Esophagus muscularis mucosa (tissue), 3 donors: Measurements from ENCODE around the gene C16orf74.

ENCODE experiments used
- POLR2AphosphoS5 ChIP-seq, 2 donors: sonication (generic); formaldehyde crosslinking; IDR thresholded peaks; one replicate each; pipeline ENCODE4 v1.6.1; 2017; ENCODE audit warnings: antibody characterized with exemption in 2 of 2
- TF ChIP-seq, protein P1 (sequence below), 3 experiments: fragments of 200-600 bp in 2 of 3; fragments of 450-650 bp in 1 of 3; sonication (generic) in 2 of 3; IDR thresholded peaks; one replicate each; pipeline ENCODE4 v1.5.1; 2017 to 2019; ENCODE audit warnings: antibody characterized with exemption in 3 of 3, mild to moderate bottlenecking in 2 of 3, moderate library complexity in 1 of 3

DNA sequence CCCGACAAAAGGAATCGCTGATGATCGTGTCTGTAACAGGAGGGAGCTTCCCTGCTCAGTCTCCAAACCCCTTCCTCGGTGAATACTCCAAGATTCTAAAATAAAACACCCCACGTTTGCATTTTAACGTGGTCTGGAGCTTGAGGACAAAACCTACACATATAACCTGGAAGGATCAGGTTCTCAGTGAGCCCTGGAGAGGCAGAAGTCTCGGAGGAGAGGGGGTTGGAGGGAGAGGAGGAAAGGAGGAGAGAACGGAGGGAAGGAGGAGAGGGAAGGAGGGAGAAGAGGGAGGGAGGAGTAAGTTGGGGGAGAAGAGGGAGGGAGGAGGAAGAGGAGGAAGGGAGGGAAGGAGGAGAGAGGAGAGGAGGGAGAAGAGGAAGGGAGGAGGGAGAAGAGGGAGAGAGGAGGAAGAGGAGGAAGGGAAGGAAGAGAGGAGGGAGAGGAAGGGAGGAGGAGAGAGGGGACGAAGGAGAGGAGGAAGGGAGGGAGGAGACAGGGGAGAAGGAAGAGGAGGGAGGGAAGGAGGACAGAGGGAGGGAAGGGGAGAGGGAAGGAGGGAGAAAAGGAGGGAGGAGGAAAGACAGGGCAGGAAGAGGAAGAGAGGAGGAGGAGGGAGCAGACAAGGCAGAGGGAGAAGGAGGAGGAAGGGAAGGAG, 34.7 kb downstream of the C16orf74 start:
- TF ChIP-seq, protein P1, sequence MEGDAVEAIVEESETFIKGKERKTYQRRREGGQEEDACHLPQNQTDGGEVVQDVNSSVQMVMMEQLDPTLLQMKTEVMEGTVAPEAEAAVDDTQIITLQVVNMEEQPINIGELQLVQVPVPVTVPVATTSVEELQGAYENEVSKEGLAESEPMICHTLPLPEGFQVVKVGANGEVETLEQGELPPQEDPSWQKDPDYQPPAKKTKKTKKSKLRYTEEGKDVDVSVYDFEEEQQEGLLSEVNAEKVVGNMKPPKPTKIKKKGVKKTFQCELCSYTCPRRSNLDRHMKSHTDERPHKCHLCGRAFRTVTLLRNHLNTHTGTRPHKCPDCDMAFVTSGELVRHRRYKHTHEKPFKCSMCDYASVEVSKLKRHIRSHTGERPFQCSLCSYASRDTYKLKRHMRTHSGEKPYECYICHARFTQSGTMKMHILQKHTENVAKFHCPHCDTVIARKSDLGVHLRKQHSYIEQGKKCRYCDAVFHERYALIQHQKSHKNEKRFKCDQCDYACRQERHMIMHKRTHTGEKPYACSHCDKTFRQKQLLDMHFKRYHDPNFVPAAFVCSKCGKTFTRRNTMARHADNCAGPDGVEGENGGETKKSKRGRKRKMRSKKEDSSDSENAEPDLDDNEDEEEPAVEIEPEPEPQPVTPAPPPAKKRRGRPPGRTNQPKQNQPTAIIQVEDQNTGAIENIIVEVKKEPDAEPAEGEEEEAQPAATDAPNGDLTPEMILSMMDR (IDR thresholded peaks at IDR 0.05): no peak
- no peak for TF ChIP-seq POLR2AphosphoS5 (IDR thresholded peaks at IDR 0.05)
